Spleen (tissue), 11 donors: ENCODE measurements around the gene FOXK1. TPM values are rescaled to one million over a fixed set of nuclear protein-coding genes. Genes with fewer than 3 reads are reported as not detected.

Experiments
- DNase-seq: peaks from one replicate; pipeline ENCODE4 v3.0.0-alpha.2; 2020
- H3K27ac ChIP-seq, 8 donors: fragments of 200-600 bp; sonication (generic) in 7 of 8; 1 replicate in 4 of 8; 2 replicates in 4 of 8; pipeline versions ENCODE4 v1.5.0 to v1.8.0; 2016 to 2021; ENCODE audit warnings: inconsistent platforms in 4 of 8, mild to moderate bottlenecking in 4 of 8, moderate library complexity in 1 of 8
- H3K27me3 ChIP-seq, 7 donors: fragments of 200-600 bp; sonication (generic) in 6 of 7; replicated peaks in 1 of 7; 1 replicate in 4 of 7; 2 replicates in 3 of 7; pipeline versions ENCODE4 v1.5.0 to v1.8.0; 2016 to 2021; ENCODE audit warnings: inconsistent platforms in 3 of 7, mild to moderate bottlenecking in 1 of 7
- H3K36me3 ChIP-seq, 6 donors: fragments of 200-600 bp; sonication (generic) in 5 of 6; 1 replicate in 4 of 6; 2 replicates in 2 of 6; pipeline versions ENCODE4 v1.5.0 to v1.8.0; 2016 to 2021; ENCODE audit warnings: inconsistent platforms in 2 of 6
- H3K4me1 ChIP-seq, 6 donors: fragments of 200-600 bp; sonication (generic) in 5 of 6; 1 replicate in 3 of 6; 2 replicates in 3 of 6; pipeline versions ENCODE4 v1.5.0 to v1.8.0; 2016 to 2021; ENCODE audit warnings: inconsistent platforms in 3 of 6
- H3K4me3 ChIP-seq, 8 donors: fragments of 200-600 bp; sonication (generic) in 7 of 8; 1 replicate in 4 of 8; 2 replicates in 4 of 8; pipeline versions ENCODE4 v1.5.0 to v1.8.0; 2016 to 2021; ENCODE audit warnings: inconsistent platforms in 4 of 8, mild to moderate bottlenecking in 4 of 8, moderate library complexity in 2 of 8
- H3K9me3 ChIP-seq, 8 donors: fragments of 200-600 bp; sonication (generic) in 7 of 8; 1 replicate in 4 of 8; 2 replicates in 4 of 8; pipeline versions ENCODE4 v1.5.0 to v1.8.0; 2016 to 2021; ENCODE audit warnings: inconsistent platforms in 4 of 8
- CTCF ChIP-seq, 11 experiments: fragments of 200-600 bp in 7 of 11; fragments of 450-650 bp in 4 of 11; sonication (generic) in 4 of 11; IDR thresholded peaks in 8 of 11; conservative IDR thresholded peaks in 3 of 11; 1 replicate in 7 of 11; 2 replicates in 4 of 11; pipeline versions ENCODE4 v1.4.0 to v1.8.0; 2016 to 2021; ENCODE audit warnings: antibody characterized with exemption in 11 of 11, inconsistent platforms in 4 of 11, mild to moderate bottlenecking in 1 of 11
- POLR2A ChIP-seq, 3 donors: fragments of 450-650 bp; IDR thresholded peaks; one replicate each; pipeline ENCODE4 v1.5.1; 2017; ENCODE audit warnings: antibody characterized with exemption in 3 of 3, mild to moderate bottlenecking in 1 of 3
- POLR2AphosphoS5 ChIP-seq, 3 donors: sonication (generic); formaldehyde crosslinking; IDR thresholded peaks; one replicate each; pipeline ENCODE4 v1.5.1; 2017; ENCODE audit warnings: antibody characterized with exemption in 3 of 3
- WGBS, 5 donors: extraction: QIAGEN DNeasy Blood & Tissue Kit in 3 of 5; methylation state at CpG; one replicate each; pipeline versions ENCODE4 v1.1.5 to v1.1.7; 2013 to 2018; 5-methylcytosine and 5-hydroxymethylcytosine counted together
- intact Hi-C: fragments of 100-400 bp; cut with DNase I; formaldehyde crosslinking; loops from one replicate; pipeline ENCODE4 v1.15.0; 2023; ENCODE audit warnings: low total_unique reads
- polyA plus RNA-seq, 3 donors: library from polyadenylated mRNA; stranded (reverse); fragments of 200-250 nt; gene quantifications; one replicate each; pipeline ENCODE4 v1.2.1, GENCODE V29; 2013
- total RNA-seq, 7 donors: library from RNA; depleted of rRNA in 3 of 7; stranded (reverse); fragments of >200 nt in 3 of 7; fragmentation: NEBNext Ultra II Directional in 4 of 7; extraction: Animal tissue kit (Norgen Biotek cat#: 25700) in 4 of 7; gene quantifications; one replicate each; pipeline versions ENCODE4 v1.1.0 to v1.2.1, GENCODE V29; 2016 to 2021
- donor health status: healthy with polysubstance abuse.
- donor health status: DM: no; HTN: no; CAD: no; lungs with moderate emphysema.
- donor health status: DM: no; HTN: no; CAD: no.
- donor health status: Bipolar disorder and iron deficiency.
- donor health status: healthy.
- donor health status: DM: no; HTN: no; CAD: no.
- donor health status: DM: yes; HTN: yes; CAD: no.

The FOXK1 gene
- total and polyA plus RNA-seq, 10 donors: 2.6 to 46.0 (median 34.8) TPM

GRCh38 chr7:4782333-4783291 lies 100.5 kb downstream of the FOXK1 start:
- TF ChIP-seq POLR2A (IDR thresholded peaks at IDR 0.05) (no peak), POLR2AphosphoS5 (IDR thresholded peaks at IDR 0.05) (no peak), CTCF (IDR thresholded peaks at IDR 0.05 in 8 of 11, conservative IDR thresholded peaks at IDR 0.05 in 3 of 11) (no peak)
- DNase-seq: peak; percentile 70
- 93 to 96% (median 95%) methylated on average over 24 to 36 of the region's 36 CpGs for WGBS, 5 donors
- peaks cover 7 to 92% (median 77%) of the 10 kb centered on the region in 6 donors for H3K36me3 ChIP-seq
- no peak overlapping the region for H3K27ac ChIP-seq
- intact Hi-C loops: no loop called here
- H3K27me3 ChIP-seq: no peaks in the 10 kb centered on the region
- peaks cover 2 to 27% (median 12%) of the 10 kb centered on the region in 6 donors for H3K4me1 ChIP-seq
- no peak overlapping the region for H3K4me3 ChIP-seq
- no peaks in the 10 kb centered on the region for H3K9me3 ChIP-seq

- 86 to 95% (median 93%) methylated on average over 8 to 16 of the region's 16 CpGs for WGBS, 5 donors
- peaks cover 0 to 20% (median 6%) of the 10 kb centered on the region in 6 donors for H3K4me1 ChIP-seq
- no peaks in the 10 kb centered on the region for H3K9me3 ChIP-seq
- peaks cover 7 to 92% (median 84%) of the 10 kb centered on the region in 6 donors for H3K36me3 ChIP-seq
- intact Hi-C loops: no loop called here
- no peaks in the 10 kb centered on the region for H3K27me3 ChIP-seq
- TF ChIP-seq POLR2AphosphoS5 (IDR thresholded peaks at IDR 0.05) (no peak), CTCF (IDR thresholded peaks at IDR 0.05 in 8 of 11, conservative IDR thresholded peaks at IDR 0.05 in 3 of 11) (no peak), POLR2A (IDR thresholded peaks at IDR 0.05) (no peak)
- no peak overlapping the region for H3K4me3 ChIP-seq
- DNase-seq: peak; percentile 67
- H3K27ac ChIP-seq: no peak overlapping the region
Observed at GRCh38 chr7:4783292-4783652, 101.2 kb downstream of the FOXK1 start.

- H3K27me3 ChIP-seq: no peaks in the 10 kb centered on the region
- H3K4me1 ChIP-seq: peaks cover 0 to 15% (median 3%) of the 10 kb centered on the region in 6 donors
- H3K27ac ChIP-seq: no peak overlapping the region
- no peak overlapping the region for H3K4me3 ChIP-seq
- WGBS, 5 donors: 91 to 97% (median 94%) methylated on average over 25 to 40 of the region's 40 CpGs
- intact Hi-C loops: no loop called here
- DNase-seq: peak; percentile 71
- H3K9me3 ChIP-seq: no peaks in the 10 kb centered on the region
- TF ChIP-seq POLR2A (IDR thresholded peaks at IDR 0.05) (no peak), POLR2AphosphoS5 (IDR thresholded peaks at IDR 0.05) (peak in 1 of 3 donors; percentile 47)
- peaks cover 7 to 96% (median 90%) of the 10 kb centered on the region in 6 donors for H3K36me3 ChIP-seq
Observed at GRCh38 chr7:4783762-4784351, 101.8 kb downstream of the FOXK1 start.

- Histone ChIP-seq H3K4me3 (no peak overlapping the region), H3K9me3 (no peaks in the 10 kb centered on the region), H3K4me1 (peaks cover 0 to 6% (median under 1%) of the 10 kb centered on the region in 6 donors), H3K27me3 (no peaks in the 10 kb centered on the region), H3K36me3 (peaks cover 7 to 100% (median 97%) of the 10 kb centered on the region in 6 donors), H3K27ac (no peak overlapping the region)
- TF ChIP-seq POLR2AphosphoS5 (IDR thresholded peaks at IDR 0.05) (peak in 1 of 3 donors; percentile 40), POLR2A (IDR thresholded peaks at IDR 0.05) (no peak)
- peak; percentile 75 for DNase-seq
- 89 to 96% (median 95%) methylated on average over 8 to 19 of the region's 19 CpGs for WGBS, 5 donors
- intact Hi-C loops: no loop called here
Observed at GRCh38 chr7:4784799-4785198, 102.7 kb downstream of the FOXK1 start.

- intact Hi-C loops: no loop called here
- DNase-seq: peak; percentile 68
- Histone ChIP-seq H3K9me3 (no peaks in the 10 kb centered on the region), H3K36me3 (peaks cover 7 to 100% (median 97%) of the 10 kb centered on the region in 6 donors), H3K27me3 (no peaks in the 10 kb centered on the region), H3K4me1 (peaks cover 0 to under 1% (median 0%) of the 10 kb centered on the region in 6 donors), H3K27ac (no peak overlapping the region), H3K4me3 (no peak overlapping the region)
- WGBS, 5 donors: 91 to 94% (median 93%) methylated on average over 15 to 20 of the region's 20 CpGs
- TF ChIP-seq POLR2AphosphoS5 (IDR thresholded peaks at IDR 0.05): no peak
- TF ChIP-seq CTCF (IDR thresholded peaks at IDR 0.05 in 8 of 11, conservative IDR thresholded peaks at IDR 0.05 in 3 of 11): no peak
- no peak for TF ChIP-seq POLR2A (IDR thresholded peaks at IDR 0.05)
Observed at GRCh38 chr7:4785371-4785770, 103.3 kb downstream of the FOXK1 start.
